Raji (cell line): Measurements from ENCODE around the gene NPC1.

ENCODE experiments used
- POLR2A ChIP-seq: IDR thresholded peaks from 2 replicates; pipeline ENCODE4 v1.6.1; 2011; ENCODE audit warnings: low read depth, low read length, control low read depth; ENCODE audit not compliant: insufficient read depth

NPC1 gene

DNA sequence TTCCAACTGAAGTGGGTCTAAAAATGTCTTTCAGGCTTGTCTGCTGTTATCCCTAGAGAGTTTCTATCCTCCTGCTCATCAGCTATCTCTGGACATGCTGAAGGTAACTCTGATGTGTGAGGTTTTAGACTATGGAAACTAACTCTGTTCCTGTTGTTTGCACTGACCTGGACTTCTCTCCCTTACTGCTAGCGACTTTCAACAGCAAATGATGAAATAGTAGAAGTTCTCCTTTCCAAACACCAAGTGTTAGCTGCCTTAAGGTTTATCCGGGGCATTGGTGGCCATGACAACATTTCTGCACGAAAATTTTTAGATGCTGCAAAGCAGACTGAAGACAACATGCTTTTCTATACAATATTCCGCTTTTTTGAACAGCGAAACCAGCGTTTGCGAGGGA is 56.1 kb downstream of the NPC1 start:
- TF ChIP-seq POLR2A, result no peak

DNA sequence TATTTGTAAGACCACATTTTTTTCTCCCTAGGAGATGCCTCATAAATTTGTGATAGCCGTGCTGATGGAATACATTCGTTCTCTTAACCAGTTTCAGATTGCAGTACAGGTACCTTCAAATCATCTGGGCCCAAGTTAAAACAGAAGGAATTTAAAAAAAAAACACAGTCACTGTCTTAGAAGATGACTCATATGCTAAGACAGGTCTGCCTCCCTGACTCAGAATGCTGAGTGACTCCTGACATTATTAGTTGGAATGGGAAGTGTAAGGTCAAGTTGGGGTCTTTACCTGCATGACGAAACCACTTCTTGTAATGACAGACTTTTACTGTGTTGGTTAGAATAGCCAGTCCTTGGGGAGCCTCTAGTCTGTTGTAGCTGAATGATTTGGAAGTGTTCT is 56.7 kb downstream of the NPC1 start:
- no peak for TF ChIP-seq POLR2A

DNA sequence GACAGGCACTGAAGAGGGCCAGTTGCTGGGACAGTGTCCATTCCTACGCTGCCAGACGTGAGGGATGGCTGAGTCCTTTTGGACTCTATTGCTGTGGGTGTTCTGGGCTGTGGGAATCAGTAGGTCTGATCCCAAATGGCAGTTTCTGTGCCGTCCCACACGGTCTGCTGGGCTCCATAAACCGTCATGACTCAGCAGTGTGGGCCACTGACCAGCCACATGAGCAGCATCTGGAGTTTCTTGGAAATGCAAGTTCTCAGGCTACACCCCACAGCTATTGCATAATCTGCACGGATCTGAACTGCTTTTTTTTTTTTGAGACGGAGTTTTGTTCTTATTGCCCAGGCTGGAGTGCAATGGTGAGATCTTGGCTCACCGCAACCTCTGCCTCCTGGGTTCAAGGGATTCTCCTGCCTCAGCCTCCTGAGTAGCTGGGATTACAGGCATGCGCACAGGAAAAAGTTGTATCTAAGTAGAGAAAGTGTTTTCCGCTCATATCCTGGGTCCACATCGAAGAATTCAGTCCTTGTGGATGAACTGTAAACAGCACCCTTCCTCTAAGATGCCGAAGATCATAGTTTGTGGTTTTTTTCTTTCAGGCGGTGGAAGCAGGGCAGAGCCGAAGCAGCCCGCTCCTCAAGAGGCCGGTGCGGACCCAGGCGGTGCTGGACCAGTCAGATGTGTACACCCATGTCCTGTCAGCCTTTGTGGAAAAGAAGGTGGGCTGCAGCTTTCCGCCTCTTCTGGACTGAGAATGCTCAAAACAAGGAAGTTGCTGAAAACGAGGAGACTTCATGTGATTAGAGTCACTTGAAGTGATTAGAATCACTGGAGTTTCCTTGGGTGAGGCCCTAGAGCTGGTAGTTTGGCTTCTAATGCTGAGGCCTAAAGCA is 57.5 kb downstream of the NPC1 start:
- no peak for TF ChIP-seq POLR2A

DNA sequence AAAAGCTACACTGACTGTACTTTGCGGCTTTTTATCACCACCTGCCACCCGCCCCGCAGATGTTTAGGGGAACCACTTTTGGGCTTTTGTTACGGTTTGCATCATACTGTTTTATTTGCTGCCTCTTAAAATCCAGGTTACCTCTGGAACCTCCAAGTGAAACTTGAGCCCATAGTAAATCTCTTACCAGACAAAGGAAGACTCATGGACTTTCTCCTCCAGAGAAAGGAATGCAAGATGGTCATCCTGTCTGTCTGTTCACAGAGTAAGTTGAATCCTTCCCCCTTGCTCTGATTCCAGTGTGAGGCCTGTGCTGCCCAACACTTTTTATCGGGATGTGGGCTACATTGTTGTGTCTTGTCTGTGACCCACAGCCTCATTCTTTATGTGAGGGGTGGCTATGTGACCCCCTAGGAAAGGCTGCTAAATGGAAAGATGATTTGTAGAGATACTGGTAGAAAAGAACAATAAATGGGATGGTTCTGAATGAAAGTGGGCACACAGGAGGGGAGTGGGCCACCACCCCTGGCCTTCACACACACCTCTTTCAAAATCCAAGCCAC is 59.7 kb downstream of the NPC1 start:
- TF ChIP-seq POLR2A, result no peak

DNA sequence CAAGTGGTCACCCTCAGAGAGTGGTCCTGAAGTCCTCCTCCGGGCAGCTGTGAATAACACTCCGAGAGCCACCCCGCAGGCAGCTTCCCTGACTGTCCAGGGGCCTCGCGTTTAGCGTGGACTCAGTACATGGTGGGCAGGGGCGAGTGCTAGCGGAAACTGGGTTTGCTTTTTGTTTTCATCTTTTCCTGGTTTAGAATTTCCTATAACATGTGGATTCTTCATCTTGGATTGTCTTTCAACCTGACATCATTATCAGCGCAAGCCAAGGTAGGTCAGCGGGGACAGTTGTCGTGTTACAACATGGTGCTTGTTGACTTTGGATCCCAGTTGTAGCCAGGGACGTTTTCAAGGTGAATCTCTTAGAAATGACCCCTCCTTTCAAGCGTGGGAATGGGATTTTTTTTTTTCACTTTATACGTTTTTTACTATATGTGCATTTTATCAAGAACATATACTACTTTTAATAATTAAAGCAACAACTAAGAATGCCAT is 62.0 kb downstream of the NPC1 start:
- TF ChIP-seq POLR2A, result no peak

DNA sequence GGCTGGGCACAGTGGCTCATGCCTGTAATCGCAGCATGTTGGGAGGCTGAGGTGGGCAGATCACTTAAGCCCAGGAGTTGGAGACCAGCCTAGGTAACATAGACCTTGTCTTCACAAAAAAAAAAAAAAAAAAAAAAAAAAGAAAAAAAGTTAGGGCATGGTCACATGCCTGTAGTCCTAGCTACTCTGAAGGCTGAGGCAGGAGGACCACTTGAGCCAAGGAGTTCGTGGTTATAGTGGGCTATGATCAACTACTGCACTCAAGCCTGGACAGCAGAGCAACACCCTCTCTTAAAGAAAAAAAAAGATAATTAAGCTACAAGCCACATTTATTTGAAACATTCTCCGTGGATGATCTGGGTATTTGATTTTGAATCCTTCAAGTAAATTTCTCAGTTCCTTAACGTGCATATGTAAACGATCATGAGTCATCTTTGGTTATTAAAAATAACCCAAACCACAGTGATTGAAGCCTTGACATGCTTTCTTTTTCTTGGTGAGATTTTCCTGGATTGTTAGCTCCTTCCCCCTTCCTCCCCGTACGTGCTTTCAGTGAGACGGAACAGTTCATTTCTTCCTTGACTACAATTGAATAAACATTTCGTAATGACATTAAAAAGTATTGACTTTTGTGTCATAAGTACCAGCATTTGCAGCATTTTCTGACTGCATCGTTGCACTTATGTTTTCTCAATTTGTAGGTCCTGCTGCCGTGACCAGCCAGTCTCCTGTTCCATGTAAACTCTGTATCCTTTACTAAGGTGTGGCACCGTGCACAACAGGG is 62.7 kb downstream of the NPC1 start:
- TF ChIP-seq POLR2A, result no peak

DNA sequence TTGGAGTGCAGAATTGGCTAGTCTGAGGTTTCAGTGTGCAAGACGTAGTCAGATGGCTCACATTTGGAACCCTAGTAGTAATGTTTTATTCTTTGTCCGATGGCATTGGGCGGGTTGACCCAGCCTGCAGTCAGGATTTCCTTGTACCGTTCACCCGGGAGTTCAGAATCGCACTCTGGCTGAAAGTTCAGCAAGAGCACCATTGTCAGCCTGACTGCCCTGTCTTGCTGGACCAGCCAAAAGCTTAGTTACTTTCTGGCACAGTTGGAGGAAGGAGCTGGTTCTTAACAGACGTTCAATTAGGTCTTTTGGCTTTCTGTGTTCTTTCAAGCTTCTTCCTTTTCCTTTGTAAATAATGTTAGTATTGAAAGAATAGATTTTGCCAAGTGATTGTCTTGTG is 64.4 kb downstream of the NPC1 start:
- TF ChIP-seq POLR2A, result no peak

DNA sequence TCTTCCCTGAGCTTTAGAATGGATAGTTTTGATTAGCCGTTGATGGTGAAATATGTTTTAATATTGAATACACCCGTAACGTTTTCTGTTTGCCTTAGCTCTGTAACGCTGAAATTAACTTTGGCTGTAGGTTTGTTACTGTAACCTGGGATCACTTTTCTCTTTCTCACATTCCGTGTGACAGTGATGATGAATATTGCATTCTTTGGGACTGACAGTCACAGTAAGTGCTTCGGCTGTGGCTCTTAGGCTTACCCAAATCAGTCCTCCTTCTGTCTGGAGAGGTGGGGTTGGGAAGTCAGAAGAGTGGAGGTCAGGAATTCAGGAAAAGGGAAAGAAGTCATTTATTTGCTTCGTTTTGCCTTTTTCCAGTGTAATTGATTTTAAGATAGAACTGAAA is 65.0 kb downstream of the NPC1 start:
- TF ChIP-seq POLR2A, result no peak

DNA sequence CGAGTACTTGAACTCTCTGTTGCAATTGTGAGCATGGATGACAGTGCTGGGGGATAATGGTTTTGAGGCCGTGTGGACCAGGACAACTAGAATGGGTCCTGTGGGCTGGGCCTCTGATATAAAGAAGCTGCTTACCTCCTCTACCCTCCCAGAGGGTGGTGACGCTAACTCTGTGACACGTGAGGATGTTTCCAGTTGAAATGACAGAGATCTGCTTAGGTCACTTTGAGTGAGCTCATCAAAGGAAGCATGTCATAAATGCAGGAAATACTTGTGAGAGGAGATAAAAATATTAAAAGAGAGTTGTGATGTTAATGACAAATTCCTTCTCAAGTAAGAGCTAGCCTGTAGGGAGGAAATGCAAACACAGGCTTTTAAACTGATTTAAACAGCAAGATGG is 66.6 kb downstream of the NPC1 start:
- TF ChIP-seq POLR2A, result no peak

DNA sequence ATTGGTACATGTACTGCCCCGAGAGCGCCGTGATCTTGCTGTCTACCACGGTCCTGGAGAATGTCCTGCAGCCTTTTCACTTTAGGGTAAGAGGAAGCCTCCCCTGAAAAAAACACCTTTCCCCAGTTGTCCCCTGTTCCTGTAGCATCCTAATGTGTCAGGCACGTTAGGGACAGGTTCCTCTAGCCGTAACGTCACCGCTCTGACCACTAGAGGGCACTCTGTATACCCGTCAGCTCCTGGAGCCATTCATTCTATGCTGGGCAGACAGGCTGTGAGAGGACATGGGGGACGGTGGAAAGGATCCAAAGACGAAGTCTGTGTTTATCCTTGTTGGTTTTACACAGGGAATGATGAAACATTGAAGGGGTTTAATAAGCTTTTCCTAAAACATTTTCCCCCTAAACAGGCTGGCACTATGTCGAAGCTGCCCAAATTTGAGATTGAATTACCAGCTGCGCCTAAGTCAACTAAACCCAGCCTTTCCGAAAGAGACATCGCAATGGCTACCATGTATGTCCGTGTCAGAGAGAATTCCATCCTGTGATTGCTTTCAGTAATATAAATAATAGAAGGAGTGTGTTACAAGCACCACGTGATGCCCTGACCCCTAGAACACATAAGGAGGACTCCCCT is 70.3 kb downstream of the NPC1 start:
- no peak for TF ChIP-seq POLR2A

DNA sequence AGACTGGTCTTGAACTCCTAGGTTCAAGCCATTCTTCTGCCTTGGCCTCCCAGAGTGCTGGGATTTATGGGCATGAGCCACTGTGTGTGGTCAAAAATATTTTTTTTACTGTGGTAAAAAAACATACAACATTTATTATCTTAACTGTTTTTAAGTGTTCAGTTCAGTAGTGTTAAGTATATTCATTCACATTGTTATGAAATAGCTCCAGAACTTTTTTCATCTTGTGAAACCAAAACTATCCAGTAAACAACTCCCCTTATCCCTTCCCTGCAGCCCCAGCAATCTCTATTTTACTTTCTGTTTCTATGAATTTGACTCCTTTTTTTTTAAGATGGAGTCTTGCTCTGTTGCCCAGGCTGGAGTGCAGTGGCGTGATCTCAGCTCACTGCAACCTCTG is 73.7 kb downstream of the NPC1 start:
- no peak for TF ChIP-seq POLR2A

DNA sequence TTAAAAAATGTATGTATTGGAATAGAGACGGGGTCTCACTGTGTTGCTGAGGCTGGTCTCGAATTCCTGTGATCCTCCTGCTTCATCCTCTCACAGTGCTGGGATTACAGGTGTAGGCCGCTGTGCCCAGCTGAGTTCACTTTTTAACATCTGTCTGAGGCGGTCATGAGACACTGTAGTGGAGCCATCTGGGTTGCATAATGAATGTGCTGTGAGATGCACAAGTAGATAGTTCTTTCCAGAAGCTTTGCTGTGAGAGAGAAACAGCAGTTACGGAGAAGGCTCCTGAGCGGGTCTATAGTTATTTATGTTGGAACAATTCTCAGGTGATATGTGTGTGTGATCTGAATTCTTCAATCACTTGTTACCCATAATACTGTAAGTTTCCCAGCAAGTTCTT is 79.9 kb downstream of the NPC1 start:
- no peak for TF ChIP-seq POLR2A

DNA sequence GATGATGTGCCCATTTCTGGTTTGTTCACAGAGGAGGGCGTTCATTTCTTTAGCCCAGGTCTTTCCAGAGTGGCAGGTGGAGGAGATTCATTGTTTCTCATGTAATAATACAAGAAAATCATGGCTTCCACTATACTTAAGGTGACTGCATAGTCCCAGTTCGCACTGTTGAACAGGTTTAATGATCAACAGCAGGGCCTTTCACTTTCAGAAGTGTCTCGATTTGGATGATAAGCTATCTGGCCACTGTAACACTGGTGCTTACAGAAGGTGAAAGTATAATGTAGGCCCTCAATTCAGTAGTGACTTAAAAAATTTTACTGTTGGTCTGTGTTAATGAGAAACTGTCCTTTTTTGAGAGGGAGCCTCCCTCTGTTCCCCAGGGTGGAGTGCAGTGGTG is 81.6 kb downstream of the NPC1 start:
- no peak for TF ChIP-seq POLR2A

DNA sequence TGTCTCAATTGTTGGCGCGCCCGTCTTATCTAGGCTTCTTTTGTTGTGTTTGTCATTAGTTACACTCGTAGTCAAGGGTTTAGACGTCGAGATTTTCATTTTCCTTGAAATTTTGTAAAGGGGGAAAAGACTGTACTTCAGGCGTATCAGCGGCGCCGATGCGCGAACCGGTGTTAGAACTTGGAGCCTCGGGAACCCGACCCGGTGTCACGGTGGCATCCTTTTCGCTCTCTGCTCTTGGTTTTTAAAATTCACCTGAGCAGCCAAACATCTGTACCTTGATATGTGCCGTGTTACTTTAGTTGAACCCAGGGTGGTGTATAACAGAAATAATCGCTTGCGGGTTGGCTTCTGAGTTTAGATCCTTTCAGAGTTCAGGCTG is 82.4 kb downstream of the NPC1 start:
- no peak for TF ChIP-seq POLR2A
